ENCODE results near the gene RAPGEF2.
A peak's percentile ranks its signal among the peaks of the same experiment; 100 is the strongest.
"Not testable (repeated sequence)": the region's sequence is repeated elsewhere in the genome, so short reads cannot be mapped to it uniquely, and the experiment has no call there.

RAPGEF2 gene

GRCh38 chr4:159248384-159249178 lies 145.7 kb downstream of the RAPGEF2 start:
- peaks cover 0 to 35% (median 11%) of the 10 kb centered on the region in 4 donors for H3K4me1 ChIP-seq
- intact Hi-C loops (cut with DNase I; ENCODE audit: low total_unique reads): no loop called here
- H3K9me3 ChIP-seq: no peaks in the 10 kb centered on the region
- DNase-seq: no peak
- H3K27ac ChIP-seq: peak overlapping the region in 1 of 2 donors; percentile 28
- peaks cover 0 to 14% (median 11%) of the 10 kb centered on the region in 3 donors for H3K36me3 ChIP-seq
- no peaks in the 10 kb centered on the region for H3K27me3 ChIP-seq
- peak overlapping the region; percentile 30 to 42 for H3K4me3 ChIP-seq
- TF ChIP-seq CTCF (IDR thresholded peaks at IDR 0.05): no peak

DNA sequence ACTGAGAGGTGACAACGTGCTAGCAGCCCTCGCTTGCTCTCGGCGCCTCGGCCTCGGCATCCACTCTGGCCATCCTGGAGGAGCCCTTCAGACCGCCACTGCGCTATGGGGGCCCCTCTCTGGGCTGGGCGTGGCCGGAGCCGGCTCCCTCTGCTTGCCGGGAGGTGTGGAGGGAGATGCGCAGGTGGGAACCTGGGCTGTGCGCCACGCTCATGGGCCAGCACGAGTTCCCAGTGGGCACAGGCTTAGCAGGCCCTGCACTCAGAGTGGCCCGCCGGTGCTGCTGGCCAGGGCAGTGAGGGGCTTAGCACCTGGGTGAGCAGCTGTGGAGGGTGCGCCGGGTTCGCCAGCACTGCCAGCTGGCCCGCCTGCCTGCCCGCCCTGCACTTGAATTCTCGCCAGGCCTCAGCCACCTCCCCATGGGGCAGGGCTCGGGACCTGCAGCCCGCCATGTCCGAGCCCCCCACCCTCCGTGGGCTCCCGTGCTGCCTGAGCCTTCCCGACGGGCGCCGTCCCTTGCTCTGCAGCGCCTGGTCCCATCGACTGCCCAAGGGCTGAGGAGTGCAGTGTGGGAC lies 148.0 kb downstream of the RAPGEF2 start:
- H3K9me3 ChIP-seq: no peaks in the 10 kb centered on the region
- H3K36me3 ChIP-seq: peaks cover 0 to 14% (median 11%) of the 10 kb centered on the region in 3 donors
- peak in 1 of 2 donors; percentile 65 for DNase-seq
- H3K4me1 ChIP-seq: peaks cover 0 to 35% (median 11%) of the 10 kb centered on the region in 4 donors
- intact Hi-C loops (cut with DNase I; ENCODE audit: low total_unique reads): no loop called here
- H3K27me3 ChIP-seq: no peaks in the 10 kb centered on the region
- H3K27ac ChIP-seq: no peak overlapping the region
- TF ChIP-seq CTCF (IDR thresholded peaks at IDR 0.05): no peak
- H3K4me3 ChIP-seq: no peak overlapping the region

DNA sequence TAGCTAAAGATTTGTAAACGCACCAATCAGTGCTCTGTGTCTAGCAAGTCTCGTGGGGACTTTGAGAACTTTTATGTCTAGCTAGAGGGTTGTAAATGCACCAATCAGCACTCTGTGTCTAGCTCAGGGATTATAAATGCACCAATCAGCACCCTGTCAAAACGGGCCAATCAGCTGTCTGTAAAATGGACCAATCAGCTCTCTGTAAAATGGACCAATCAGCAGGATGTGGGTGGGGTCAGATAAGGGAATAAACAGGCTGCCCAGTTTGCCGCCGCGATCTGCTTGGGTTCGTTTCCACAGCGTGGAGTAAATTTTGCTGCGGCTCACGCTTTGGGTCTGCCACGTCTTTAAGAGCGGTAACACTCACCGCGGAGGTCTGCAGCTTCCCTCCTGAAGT lies 148.7 kb downstream of the RAPGEF2 start:
- H3K36me3 ChIP-seq: peaks cover 0 to 14% (median 11%) of the 10 kb centered on the region in 3 donors
- H3K27ac ChIP-seq; intact Hi-C loops (cut with DNase I; ENCODE audit: low total_unique reads); DNase-seq; H3K9me3 ChIP-seq; H3K4me3 ChIP-seq; H3K27me3 ChIP-seq: not testable (repeated sequence)
- peaks cover 0 to 31% (median 8%) of the 10 kb centered on the region in 4 donors for H3K4me1 ChIP-seq

DNA sequence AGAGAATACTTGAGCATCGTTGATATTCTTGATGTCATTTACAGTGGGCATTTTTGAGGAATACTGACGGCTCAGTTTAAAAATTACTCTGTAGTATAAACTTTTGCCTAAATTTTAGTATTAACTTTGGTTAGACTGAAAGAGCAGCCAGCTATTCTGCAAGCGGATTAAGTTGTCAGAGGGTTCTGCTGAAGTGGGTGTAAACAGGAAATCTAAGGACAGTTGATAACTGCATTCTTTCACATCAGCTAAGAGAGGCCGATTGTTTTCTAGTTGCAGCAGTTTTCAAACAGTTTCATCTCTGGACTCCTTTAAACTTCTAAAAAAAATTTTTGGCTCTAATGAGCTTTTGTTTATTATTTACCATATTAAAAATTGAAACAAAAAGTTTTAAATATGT lies 149.6 kb downstream of the RAPGEF2 start:
- H3K4me1 ChIP-seq: peaks cover 0 to 22% (median 7%) of the 10 kb centered on the region in 4 donors

GRCh38 chr4:159256037-159256436 lies 153.2 kb downstream of the RAPGEF2 start:
- H3K4me3 ChIP-seq: no peak overlapping the region
- no peaks in the 10 kb centered on the region for H3K9me3 ChIP-seq
- peaks cover 0 to 10% (median 7%) of the 10 kb centered on the region in 3 donors for H3K36me3 ChIP-seq
- H3K27ac ChIP-seq: no peak overlapping the region
- H3K27me3 ChIP-seq: no peaks in the 10 kb centered on the region
- intact Hi-C loops (cut with DNase I; ENCODE audit: low total_unique reads): no loop called here
- DNase-seq: no peak
- no peak for TF ChIP-seq CTCF (IDR thresholded peaks at IDR 0.05)
- peaks cover 0 to 14% (median under 1%) of the 10 kb centered on the region in 4 donors for H3K4me1 ChIP-seq

More for the DNA sequence above, 149.6 kb downstream of the RAPGEF2 start:
- peaks cover 0 to 14% (median 11%) of the 10 kb centered on the region in 3 donors for H3K36me3 ChIP-seq
- DNase-seq: no peak
- H3K27ac ChIP-seq: no peak overlapping the region
- no peaks in the 10 kb centered on the region for H3K9me3 ChIP-seq
- intact Hi-C loops (cut with DNase I; ENCODE audit: low total_unique reads): no loop called here
- H3K4me3 ChIP-seq: no peak overlapping the region
- no peak for TF ChIP-seq CTCF (IDR thresholded peaks at IDR 0.05)
- no peaks in the 10 kb centered on the region for H3K27me3 ChIP-seq

All from tibial artery (tissue), 4 donors.